Endothelial cell (in vitro differentiated cells): Measurements from ENCODE around the gene ADD2. TPM values are rescaled to one million over a fixed set of nuclear protein-coding genes. Genes with fewer than 3 reads are reported as not detected.

Experiments
- DNase-seq: peaks from one replicate; pipeline ENCODE4 v3.0.0; 2021; ENCODE audit warnings: low spot score
- H3K27ac Mint-ChIP-seq: one replicate; pipeline ENCODE4 v1.8.0; 2021; ENCODE audit warnings: mixed read lengths, inconsistent platforms; ENCODE audit not compliant: unreplicated experiment
- H3K27me3 Mint-ChIP-seq: one replicate; pipeline ENCODE4 v1.8.0; 2021; ENCODE audit warnings: mild to moderate bottlenecking, moderate library complexity, mixed read lengths, inconsistent platforms; ENCODE audit not compliant: unreplicated experiment
- H3K36me3 Mint-ChIP-seq: one replicate; pipeline ENCODE4 v1.8.0; 2021; ENCODE audit warnings: mild to moderate bottlenecking, low read depth, mixed read lengths, inconsistent platforms; ENCODE audit not compliant: unreplicated experiment
- H3K4me1 Mint-ChIP-seq: one replicate; pipeline ENCODE4 v1.8.0; 2021; ENCODE audit warnings: mild to moderate bottlenecking, mixed read lengths, inconsistent platforms; ENCODE audit not compliant: unreplicated experiment
- H3K4me3 Mint-ChIP-seq: one replicate; pipeline ENCODE4 v1.8.0; 2021; ENCODE audit warnings: mild to moderate bottlenecking, mixed read lengths, inconsistent platforms; ENCODE audit not compliant: unreplicated experiment
- H3K9me3 Mint-ChIP-seq: one replicate; pipeline ENCODE4 v1.8.0; 2021; ENCODE audit warnings: mixed read lengths, inconsistent platforms; ENCODE audit not compliant: unreplicated experiment
- CTCF ChIP-seq: fragments of 200-600 bp; sonication (generic); IDR thresholded peaks from one replicate; pipeline ENCODE4 v1.5.0; 2021; ENCODE audit warnings: antibody characterized with exemption; ENCODE audit not compliant: unreplicated experiment
- total RNA-seq: library from RNA; stranded (reverse); fragmentation: NEBNext Ultra II Directional; extraction: Animal tissue kit (Norgen Biotek cat#: 25700); gene quantifications from one replicate; pipeline ENCODE4 v1.2.1, GENCODE V29; 2021; ENCODE audit not compliant: unreplicated experiment

The ADD2 gene
- total RNA-seq, 1 donor from 2014 or later, result 54.0 TPM

GRCh38 chr2:70729647-70730046 lies 38.4 kb downstream of the ADD2 start:
- no peaks in the 10 kb centered on the region for H3K36me3 Mint-ChIP-seq
- DNase-seq, result no peak
- no peak overlapping the region for H3K27ac Mint-ChIP-seq
- H3K9me3 Mint-ChIP-seq, result no peaks in the 10 kb centered on the region
- no peaks in the 10 kb centered on the region for H3K27me3 Mint-ChIP-seq
- peaks cover 30% of the 10 kb centered on the region for H3K4me1 Mint-ChIP-seq
- H3K4me3 Mint-ChIP-seq, result no peak overlapping the region
- TF ChIP-seq CTCF, result no peak

GRCh38 chr2:70728128-70728527 lies 39.9 kb downstream of the ADD2 start:
- Mint-ChIP-seq H3K36me3 (no peaks in the 10 kb centered on the region), H3K27ac (no peak overlapping the region), H3K4me1 (peaks cover 17% of the 10 kb centered on the region), H3K27me3 (no peaks in the 10 kb centered on the region), H3K9me3 (no peaks in the 10 kb centered on the region), H3K4me3 (no peak overlapping the region)
- no peak for DNase-seq
- no peak for TF ChIP-seq CTCF

- Mint-ChIP-seq H3K27ac (no peak overlapping the region), H3K9me3 (no peaks in the 10 kb centered on the region), H3K36me3 (no peaks in the 10 kb centered on the region), H3K4me1 (peaks cover 10% of the 10 kb centered on the region), H3K27me3 (no peaks in the 10 kb centered on the region), H3K4me3 (peak overlapping the region; percentile 33)
- DNase-seq, result no peak
- no peak for TF ChIP-seq CTCF
Observed at GRCh38 chr2:70726947-70727725, 40.9 kb downstream of the ADD2 start.

- H3K27me3 Mint-ChIP-seq, result no peaks in the 10 kb centered on the region
- H3K9me3 Mint-ChIP-seq, result no peaks in the 10 kb centered on the region
- peaks cover 9% of the 10 kb centered on the region for H3K4me1 Mint-ChIP-seq
- no peak for DNase-seq
- no peak for TF ChIP-seq CTCF
- H3K4me3 Mint-ChIP-seq, result no peak overlapping the region
- H3K27ac Mint-ChIP-seq, result no peak overlapping the region
- no peaks in the 10 kb centered on the region for H3K36me3 Mint-ChIP-seq
Observed at GRCh38 chr2:70725505-70725904, 42.5 kb downstream of the ADD2 start.

- Mint-ChIP-seq H3K27ac (no peak overlapping the region), H3K27me3 (no peaks in the 10 kb centered on the region), H3K4me1 (peaks cover 11% of the 10 kb centered on the region), H3K4me3 (no peak overlapping the region), H3K9me3 (no peaks in the 10 kb centered on the region), H3K36me3 (no peaks in the 10 kb centered on the region)
- TF ChIP-seq CTCF, result no peak
- DNase-seq, result no peak
Observed at GRCh38 chr2:70724366-70724765, 43.6 kb downstream of the ADD2 start.
